GM12872 (cell line): ENCODE results near the gene AATK.

Source experiments
- CTCF ChIP-seq: IDR thresholded peaks from 3 replicates; pipeline ENCODE4 v1.5.1; 2011; ENCODE audit warnings: low read depth, mild to moderate bottlenecking, low read length, moderate library complexity; ENCODE audit not compliant: insufficient read depth

Gene AATK

DNA sequence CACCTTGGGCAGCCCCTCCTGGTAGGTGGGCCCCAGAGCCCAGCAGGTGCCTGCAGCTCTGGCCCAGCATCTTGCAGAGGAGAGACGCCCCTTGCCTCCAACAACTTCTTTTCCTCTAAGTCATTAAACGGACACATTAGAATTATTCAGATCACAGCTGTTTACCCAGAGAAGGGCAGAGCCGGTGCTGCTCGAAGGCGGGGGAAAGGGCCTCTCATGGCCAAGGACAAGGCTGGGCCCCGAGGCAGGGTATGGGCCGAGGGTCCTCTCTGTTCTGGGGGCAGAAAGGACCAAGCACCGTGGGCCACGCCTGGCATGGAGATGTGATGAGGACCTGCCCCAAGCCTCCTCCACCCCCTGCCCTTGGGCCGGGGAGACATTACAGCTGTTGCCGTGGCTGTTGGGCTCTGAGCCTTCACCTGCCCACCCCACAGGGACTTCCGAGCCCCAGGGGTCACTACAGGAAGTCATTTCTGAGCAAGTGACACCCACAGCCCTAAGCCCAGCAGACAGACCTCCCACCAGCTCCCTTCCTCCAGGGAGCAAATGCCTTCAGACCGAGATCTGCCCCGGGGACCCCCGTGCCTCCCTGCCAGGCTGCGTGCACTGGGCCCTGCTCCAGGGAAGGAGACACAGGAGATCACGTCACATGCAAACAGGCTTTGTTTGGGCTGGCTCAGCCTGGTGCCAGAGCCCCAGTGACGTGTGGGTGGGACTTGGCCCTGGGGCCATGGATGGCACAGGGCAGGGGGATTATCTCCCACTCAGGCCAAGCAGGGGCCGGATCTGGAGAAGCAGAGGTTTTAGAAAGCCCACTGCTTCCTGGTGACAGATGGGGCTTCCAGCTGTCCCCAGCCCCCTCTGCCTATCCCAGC, 1.4 kb downstream of the AATK start:
- no peak for TF ChIP-seq CTCF

DNA sequence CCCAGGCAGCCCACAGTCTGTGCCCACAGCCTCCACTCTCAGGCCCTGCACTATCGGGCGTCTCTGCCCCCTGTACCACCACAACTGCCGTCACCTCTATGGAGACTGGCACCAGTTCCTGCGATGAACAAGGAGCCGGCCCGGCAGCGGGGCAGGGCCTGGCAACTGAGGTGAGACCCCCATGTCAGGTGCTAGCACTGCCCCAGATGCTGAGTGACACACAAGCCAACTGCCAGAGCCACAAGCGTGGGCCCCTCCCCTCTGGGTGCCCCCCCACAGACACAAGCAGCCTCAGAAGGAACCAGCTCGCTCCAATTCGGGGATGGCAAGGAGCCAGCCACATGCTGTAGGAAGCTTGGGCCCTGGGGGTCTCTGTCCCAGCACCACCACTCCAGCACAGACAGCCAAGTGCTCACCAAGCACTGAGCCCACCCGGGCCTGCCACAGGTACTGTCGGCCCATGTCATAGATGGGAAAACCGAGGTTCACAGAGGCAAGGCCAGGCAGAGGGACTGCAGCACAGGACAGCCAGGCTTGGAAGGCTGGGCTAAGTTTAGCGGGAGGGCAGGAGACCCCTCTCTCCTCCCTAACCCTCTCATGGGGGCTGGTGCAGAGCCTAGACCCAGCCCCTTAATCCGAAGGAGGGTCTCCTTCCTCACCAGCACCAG, 2.2 kb downstream of the AATK start:
- TF ChIP-seq CTCF = no peak

DNA sequence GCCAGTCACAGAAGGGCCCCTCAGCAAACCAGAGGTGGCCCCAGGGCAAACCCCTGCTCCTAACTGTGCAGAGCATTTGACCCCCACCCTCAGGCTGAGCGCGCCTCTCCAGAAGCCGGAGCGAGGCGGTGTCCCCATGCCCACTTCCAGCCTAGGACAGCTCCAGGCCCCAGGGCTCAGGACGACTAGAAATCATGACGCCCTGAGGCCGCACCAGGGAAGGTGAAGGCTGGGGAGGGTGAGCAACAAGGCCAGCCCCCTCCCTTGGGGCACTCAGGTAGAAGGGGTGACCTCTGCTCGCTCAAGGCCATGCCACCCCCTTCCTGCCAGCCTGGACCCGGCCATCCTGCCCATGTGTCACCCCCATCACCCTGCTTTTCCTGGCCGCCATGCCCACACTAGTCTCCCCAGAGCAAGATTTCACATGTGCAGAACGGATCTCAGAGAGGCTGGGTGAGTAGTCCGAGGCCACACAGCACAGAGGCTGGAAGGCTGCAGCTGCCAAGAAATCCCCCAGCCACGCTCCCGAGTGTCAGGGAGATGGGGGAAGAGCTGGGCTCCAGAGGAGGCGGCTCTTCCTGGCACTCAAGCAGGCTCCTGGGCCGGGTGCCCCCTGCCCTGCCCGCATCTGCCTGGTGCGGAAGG, 2.8 kb downstream of the AATK start:
- no peak for TF ChIP-seq CTCF

GRCh38 chr17:81162491-81162890, 3.5 kb downstream of the AATK start:
- no peak for TF ChIP-seq CTCF

DNA sequence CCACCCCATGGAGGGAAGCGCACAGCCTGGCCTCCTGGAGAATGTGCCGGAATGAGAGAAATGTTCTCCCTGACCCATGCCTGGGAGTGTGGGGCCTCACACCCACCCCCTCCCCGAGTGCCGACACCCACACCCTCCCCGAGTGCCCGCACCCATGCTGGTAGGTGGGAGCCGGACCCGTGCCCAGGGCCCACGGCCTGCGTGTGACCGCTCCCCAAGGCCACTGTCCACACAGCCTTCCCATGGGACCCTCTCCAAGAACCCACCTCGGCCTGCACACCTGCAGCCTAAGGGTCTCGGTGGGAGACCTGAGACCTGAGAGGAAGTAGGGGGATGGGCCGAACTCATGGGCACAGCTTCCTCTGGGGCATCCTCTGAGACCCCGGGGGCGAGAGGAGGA, 4.0 kb downstream of the AATK start:
- TF ChIP-seq CTCF = no peak

- no peak for TF ChIP-seq CTCF
Measured at GRCh38 chr17:81161536-81161935, 4.5 kb downstream of the AATK start.

DNA sequence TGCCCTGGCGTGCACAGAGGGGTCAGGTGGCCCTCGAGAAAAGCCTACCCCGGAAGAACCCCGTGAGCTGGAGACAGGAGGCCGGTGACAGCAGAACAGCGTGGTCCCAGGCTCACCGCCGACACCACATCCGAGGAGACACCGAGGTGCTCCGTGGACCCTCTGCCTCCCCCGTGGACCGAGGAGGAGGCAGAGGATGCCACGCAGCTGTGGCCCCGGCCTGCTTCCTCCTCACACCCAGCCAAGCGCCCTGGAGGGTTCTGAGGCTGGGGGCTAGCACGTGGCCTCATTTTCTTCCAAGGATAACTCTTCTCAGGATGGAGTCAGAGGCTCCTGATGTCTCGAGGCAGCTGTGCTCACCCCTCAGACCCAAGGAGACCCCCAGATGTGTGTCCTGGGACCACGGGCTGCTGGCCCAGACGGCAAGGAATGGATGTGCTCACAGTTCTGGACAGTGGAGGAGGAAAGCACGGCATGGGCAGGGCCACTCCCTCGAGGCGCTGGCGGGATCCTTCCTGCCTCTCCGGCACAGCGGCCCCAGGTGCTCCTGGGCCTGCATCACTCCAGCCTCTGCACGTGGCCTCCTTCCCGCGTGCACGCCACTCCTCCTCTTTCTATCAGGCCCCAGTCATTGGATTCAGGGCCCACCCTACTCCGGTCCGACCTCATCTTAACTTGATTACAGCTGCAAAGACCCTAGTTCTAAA, 5.1 kb downstream of the AATK start:
- TF ChIP-seq CTCF = no peak
